Uterus (tissue), 2 donors: Measurements from ENCODE around the gene RBMS1.

Experiments used
- POLR2A ChIP-seq, 2 donors: fragments of 450-650 bp; IDR thresholded peaks; one replicate each; pipeline ENCODE4 v1.6.1; 2016; ENCODE audit warnings: antibody characterized with exemption in 2 of 2, mild to moderate bottlenecking in 1 of 2, moderate library complexity in 1 of 2
- TF ChIP-seq, protein P1 (sequence below), 4 experiments: fragments of 200-600 bp in 2 of 4; fragments of 450-650 bp in 2 of 4; sonication (generic) in 2 of 4; IDR thresholded peaks; one replicate each; pipeline ENCODE4 v1.5.1; 2016 to 2019; ENCODE audit warnings: antibody characterized with exemption in 4 of 4, mild to moderate bottlenecking in 2 of 4, moderate library complexity in 1 of 4

- TF ChIP-seq, protein P1, sequence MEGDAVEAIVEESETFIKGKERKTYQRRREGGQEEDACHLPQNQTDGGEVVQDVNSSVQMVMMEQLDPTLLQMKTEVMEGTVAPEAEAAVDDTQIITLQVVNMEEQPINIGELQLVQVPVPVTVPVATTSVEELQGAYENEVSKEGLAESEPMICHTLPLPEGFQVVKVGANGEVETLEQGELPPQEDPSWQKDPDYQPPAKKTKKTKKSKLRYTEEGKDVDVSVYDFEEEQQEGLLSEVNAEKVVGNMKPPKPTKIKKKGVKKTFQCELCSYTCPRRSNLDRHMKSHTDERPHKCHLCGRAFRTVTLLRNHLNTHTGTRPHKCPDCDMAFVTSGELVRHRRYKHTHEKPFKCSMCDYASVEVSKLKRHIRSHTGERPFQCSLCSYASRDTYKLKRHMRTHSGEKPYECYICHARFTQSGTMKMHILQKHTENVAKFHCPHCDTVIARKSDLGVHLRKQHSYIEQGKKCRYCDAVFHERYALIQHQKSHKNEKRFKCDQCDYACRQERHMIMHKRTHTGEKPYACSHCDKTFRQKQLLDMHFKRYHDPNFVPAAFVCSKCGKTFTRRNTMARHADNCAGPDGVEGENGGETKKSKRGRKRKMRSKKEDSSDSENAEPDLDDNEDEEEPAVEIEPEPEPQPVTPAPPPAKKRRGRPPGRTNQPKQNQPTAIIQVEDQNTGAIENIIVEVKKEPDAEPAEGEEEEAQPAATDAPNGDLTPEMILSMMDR (IDR thresholded peaks at IDR 0.05), result no peak
- no peak for TF ChIP-seq POLR2A (IDR thresholded peaks at IDR 0.05)
Observed at GRCh38 chr2:160380611-160381010, 113.0 kb downstream of the RBMS1 start.
